HepG2 (cell line): ENCODE results near the gene TOMM22. TPM values are rescaled to one million over a fixed set of nuclear protein-coding genes. Genes with fewer than 3 reads are reported as not detected.

Experiments
- ATF4 ChIP-seq, 2 experiments: fragments of 450-650 bp in 1 of 2; sonication (generic) in 1 of 2; formaldehyde crosslinking; IDR thresholded peaks; 2 replicates each; pipeline versions ENCODE4 v1.5.0 to v1.8.0; 2020 to 2022; ENCODE audit warnings: mild to moderate bottlenecking in 1 of 2, missing genetic modification reagents in 1 of 2
- EEA1 ChIP-seq: sonication (generic); formaldehyde crosslinking; IDR thresholded peaks from 2 replicates; pipeline ENCODE4 v1.5.1; 2020; ENCODE audit warnings: mild to moderate bottlenecking, missing genetic modification reagents, borderline replicate concordance
- FOXO1 ChIP-seq: sonication (generic); formaldehyde crosslinking; IDR thresholded peaks from 2 replicates; pipeline ENCODE4 v1.4.0; 2020; ENCODE audit warnings: missing genetic modification reagents
- HIC2 ChIP-seq: sonication (generic); formaldehyde crosslinking; IDR thresholded peaks from 2 replicates; pipeline ENCODE4 v1.9.0; 2022; ENCODE audit warnings: low read depth, missing genetic modification reagents
- HNRNPUL1 ChIP-seq: fragments of 200-400 bp; formaldehyde crosslinking; IDR thresholded peaks from 2 replicates; pipeline ENCODE4 v1.6.1; 2017; ENCODE audit warnings: low read depth, mild to moderate bottlenecking, low read length, moderate library complexity
- PRDM15 ChIP-seq: sonication (generic); formaldehyde crosslinking; IDR thresholded peaks from 2 replicates; pipeline ENCODE4 v1.4.0; 2020; ENCODE audit warnings: missing genetic modification reagents
- RFX3 ChIP-seq: IDR thresholded peaks from 2 replicates; pipeline ENCODE4 v1.6.1; 2016; ENCODE audit warnings: missing biosample characterization, missing genetic modification reagents
- SMARCC2 ChIP-seq: fragments of 450-650 bp; IDR thresholded peaks from 2 replicates; pipeline ENCODE4 v1.6.1; 2017; ENCODE audit warnings: antibody characterized with exemption, mild to moderate bottlenecking
- ZMAT3 ChIP-seq: sonication (generic); formaldehyde crosslinking; conservative IDR thresholded peaks from 2 replicates; pipeline ENCODE4 v1.7.0; 2021; ENCODE audit warnings: missing genetic modification reagents
- ZNF101 ChIP-seq: sonication (generic); formaldehyde crosslinking; IDR thresholded peaks from 2 replicates; pipeline ENCODE4 v1.4.0; 2020; ENCODE audit warnings: mild to moderate bottlenecking, low read depth, missing genetic modification reagents, borderline replicate concordance
- ZNF251 ChIP-seq: sonication (generic); formaldehyde crosslinking; IDR thresholded peaks from 2 replicates; pipeline ENCODE4 v1.9.0; 2021; ENCODE audit warnings: mild to moderate bottlenecking, missing genetic modification reagents
- ZNF292 ChIP-seq: sonication (generic); formaldehyde crosslinking; IDR thresholded peaks from 2 replicates; pipeline ENCODE4 v1.8.1; 2022; ENCODE audit warnings: mild to moderate bottlenecking, low read depth, missing genetic modification reagents, borderline replicate concordance
- ZNF790 ChIP-seq: sonication (generic); formaldehyde crosslinking; IDR thresholded peaks from 2 replicates; pipeline ENCODE4 v1.8.0; 2022; ENCODE audit warnings: missing genetic modification reagents, mild to moderate bottlenecking, borderline replicate concordance
- polyA plus RNA-seq, 8 experiments: library from polyadenylated mRNA; depleted of rRNA in 3 of 8; stranded (reverse) in 7 of 8; unstranded in 1 of 8; fragments of >200 nt; fragmentation: Illumina TruSeq in 4 of 8; extraction: Trizol in 4 of 8; gene quantifications; 2 replicates each; pipeline versions ENCODE4 v1.2.1 to v1.2.3, GENCODE V29; 2011 to 2016; ENCODE audit warnings: low read depth in 4 of 8, missing spikeins in 1 of 8, mixed read lengths in 1 of 8; ENCODE audit not compliant: insufficient read depth in 1 of 8
- total RNA-seq, 5 experiments: library from RNA; depleted of rRNA; stranded (reverse); fragments of >200 nt; fragmentation: Illumina TruSeq; extraction: Trizol; gene quantifications; 2 replicates each; pipeline ENCODE4 v1.2.3, GENCODE V29; 2016; ENCODE audit warnings: low read depth in 1 of 5

The TOMM22 gene
- total and polyA plus RNA-seq, 2 of the 13 experiments (the other 11 are each of a cell fraction or from before 2014, with no cell fraction given): 46.9 to 118 TPM

- TF ChIP-seq HNRNPUL1 (no peak), FOXO1 (no peak), ZNF251 (CRISPR knock-in tag) (no peak), ZNF292 (CRISPR knock-in tag) (no peak), ZNF101 (no peak), ATF4 (CRISPR knock-in tag; IDR thresholded peaks at IDR 0.05) (no peak), RFX3 (CRISPR knock-in tag) (no peak), EEA1 (no peak), PRDM15 (CRISPR knock-in tag) (no peak), SMARCC2 (no peak), HIC2 (no peak), ZNF790 (CRISPR knock-in tag) (no peak), ZMAT3 (CRISPR knock-in tag) (no peak)
Observed at GRCh38 chr22:38657045-38657909, 24.5 kb upstream of the TOMM22 start (continued).
